HEK293 (cell line): ENCODE data around the gene MMP14.

Experiments used
- ELK4 ChIP-seq: IDR thresholded peaks from 2 replicates; pipeline ENCODE4 v1.6.1; 2011; ENCODE audit warnings: mild to moderate bottlenecking, low read depth, low read length, borderline replicate concordance
- GLI2 ChIP-seq: fragments of 450-650 bp; formaldehyde crosslinking; IDR thresholded peaks from 2 replicates; pipeline ENCODE4; 2017; ENCODE audit warnings: missing biosample characterization, missing genetic modification characterization, low read depth, borderline replicate concordance
- HOXC10 ChIP-seq: sonication (generic); formaldehyde crosslinking; IDR thresholded peaks from 2 replicates; pipeline ENCODE4 v1.8.1; 2023; ENCODE audit warnings: mild to moderate bottlenecking, missing genetic modification reagents
- SCRT2 ChIP-seq: fragments of 450-650 bp; formaldehyde crosslinking; IDR thresholded peaks from 2 replicates; pipeline ENCODE4 v1.5.1; 2016; ENCODE audit warnings: missing biosample characterization, missing genetic modification characterization
- TSHZ1 ChIP-seq: fragments of 450-650 bp; formaldehyde crosslinking; IDR thresholded peaks from 2 replicates; pipeline ENCODE4 v1.5.1; 2016; ENCODE audit warnings: missing biosample characterization, missing genetic modification characterization, borderline replicate concordance
- ZEB2 ChIP-seq: fragments of 450-650 bp; formaldehyde crosslinking; IDR thresholded peaks from 2 replicates; pipeline ENCODE4 v1.5.1; 2016; ENCODE audit warnings: missing biosample characterization, missing genetic modification characterization
- ZIC2 ChIP-seq: fragments of 450-650 bp; formaldehyde crosslinking; IDR thresholded peaks from 2 replicates; pipeline ENCODE4 v1.5.1; 2016; ENCODE audit warnings: missing biosample characterization, missing genetic modification characterization
- ZNF10 ChIP-seq: fragments of 450-650 bp; formaldehyde crosslinking; IDR thresholded peaks from 2 replicates; pipeline ENCODE4 v1.5.1; 2017; ENCODE audit warnings: missing biosample characterization, missing genetic modification characterization
- ZNF112 ChIP-seq: fragments of 450-650 bp; formaldehyde crosslinking; IDR thresholded peaks from 2 replicates; pipeline ENCODE4 v1.5.0; 2017; ENCODE audit warnings: missing biosample characterization, missing genetic modification characterization
- ZNF138 ChIP-seq: fragments of 450-650 bp; formaldehyde crosslinking; IDR thresholded peaks from 2 replicates; pipeline ENCODE4 v1.5.1; 2016; ENCODE audit warnings: missing biosample characterization, missing genetic modification characterization, borderline replicate concordance
- ZNF169 ChIP-seq: fragments of 450-650 bp; formaldehyde crosslinking; IDR thresholded peaks from 2 replicates; pipeline ENCODE4 v1.5.1; 2016; ENCODE audit warnings: missing biosample characterization, missing genetic modification characterization
- ZNF214 ChIP-seq: fragments of 450-650 bp; formaldehyde crosslinking; IDR thresholded peaks from 2 replicates; pipeline ENCODE4 v1.5.1; 2017; ENCODE audit warnings: missing biosample characterization, mild to moderate bottlenecking, missing genetic modification characterization, borderline replicate concordance
- ZNF221 ChIP-seq: fragments of 450-650 bp; formaldehyde crosslinking; IDR thresholded peaks from 2 replicates; pipeline ENCODE4 v1.5.1; 2017; ENCODE audit warnings: missing biosample characterization, missing genetic modification characterization, borderline replicate concordance
- ZNF23 ChIP-seq: fragments of 450-650 bp; formaldehyde crosslinking; IDR thresholded peaks from 2 replicates; pipeline ENCODE4 v1.5.1; 2016; ENCODE audit warnings: missing biosample characterization, missing genetic modification characterization, borderline replicate concordance
- ZNF292 ChIP-seq: fragments of 450-650 bp; formaldehyde crosslinking; IDR thresholded peaks from 2 replicates; pipeline ENCODE4 v1.5.1; 2016; ENCODE audit warnings: low read depth, missing biosample characterization, missing genetic modification characterization, borderline replicate concordance
- ZNF341 ChIP-seq: fragments of 450-650 bp; formaldehyde crosslinking; IDR thresholded peaks from 2 replicates; pipeline ENCODE4; 2016; ENCODE audit warnings: low read depth, missing biosample characterization, missing genetic modification characterization
- ZSCAN23 ChIP-seq: fragments of 450-650 bp; formaldehyde crosslinking; IDR thresholded peaks from 2 replicates; pipeline ENCODE4 v1.5.1; 2016; ENCODE audit warnings: missing biosample characterization, missing genetic modification characterization
- TF ChIP-seq, protein P1 (sequence below): fragments of 450-650 bp; formaldehyde crosslinking; conservative IDR thresholded peaks from 2 replicates; pipeline ENCODE4 v1.5.1; 2016; ENCODE audit warnings: low read depth, missing biosample characterization, missing genetic modification characterization
- TF ChIP-seq, protein P2 (sequence below): fragments of 450-650 bp; formaldehyde crosslinking; IDR thresholded peaks from 2 replicates; pipeline ENCODE4 v1.5.1; 2016; ENCODE audit warnings: missing biosample characterization, missing genetic modification characterization
- TF ChIP-seq, protein P3 (sequence below): fragments of 450-650 bp; formaldehyde crosslinking; IDR thresholded peaks from 2 replicates; pipeline ENCODE4 v1.5.1; 2016; ENCODE audit warnings: missing biosample characterization, missing genetic modification characterization
- TF ChIP-seq, protein P4 (sequence below): fragments of 450-650 bp; formaldehyde crosslinking; IDR thresholded peaks from 2 replicates; pipeline ENCODE4 v1.5.1; 2016; ENCODE audit warnings: missing biosample characterization, missing genetic modification characterization

Gene MMP14

DNA sequence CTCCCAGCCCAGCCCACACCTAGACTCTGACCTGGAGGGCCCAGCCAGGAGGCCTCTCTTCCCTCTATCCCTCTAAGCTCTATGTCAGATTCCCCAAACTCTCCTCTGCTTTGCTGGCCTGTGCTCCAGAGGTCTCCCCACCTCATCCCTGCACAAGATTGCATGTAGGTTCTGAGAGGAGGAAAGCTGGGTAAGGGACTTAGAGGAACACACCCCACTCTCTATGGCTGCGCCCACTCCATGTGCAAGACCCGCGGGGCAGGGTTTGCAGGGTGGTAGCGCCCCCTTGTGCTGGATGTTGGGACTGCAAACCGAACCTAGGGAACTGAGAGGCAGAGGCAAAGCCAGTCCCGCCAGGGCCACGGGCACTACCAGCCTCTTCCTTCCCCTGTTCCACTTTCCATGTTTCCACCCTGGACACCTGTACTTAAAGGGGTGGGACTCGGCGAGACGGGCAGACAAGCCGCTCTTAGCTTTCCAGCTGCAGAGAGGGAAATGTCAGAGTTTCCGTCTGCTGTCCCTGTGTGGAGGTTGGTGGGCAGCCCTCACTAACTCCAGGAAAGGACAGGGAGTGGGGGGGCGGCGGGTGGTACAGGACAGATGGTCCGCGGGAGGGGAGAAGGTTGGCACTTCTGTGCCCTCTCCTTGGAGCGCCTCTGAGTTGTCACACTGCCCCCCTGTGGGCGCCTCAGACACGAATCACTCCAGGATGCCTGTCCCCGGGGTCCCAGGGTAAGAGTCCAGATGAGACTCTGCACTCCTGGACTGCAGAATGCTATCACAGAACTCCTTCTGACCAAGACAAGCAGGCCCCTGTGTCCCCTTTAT, 16.8 kb downstream of the MMP14 start (continued):
- no peak for TF ChIP-seq ELK4
- TF ChIP-seq, protein P1, sequence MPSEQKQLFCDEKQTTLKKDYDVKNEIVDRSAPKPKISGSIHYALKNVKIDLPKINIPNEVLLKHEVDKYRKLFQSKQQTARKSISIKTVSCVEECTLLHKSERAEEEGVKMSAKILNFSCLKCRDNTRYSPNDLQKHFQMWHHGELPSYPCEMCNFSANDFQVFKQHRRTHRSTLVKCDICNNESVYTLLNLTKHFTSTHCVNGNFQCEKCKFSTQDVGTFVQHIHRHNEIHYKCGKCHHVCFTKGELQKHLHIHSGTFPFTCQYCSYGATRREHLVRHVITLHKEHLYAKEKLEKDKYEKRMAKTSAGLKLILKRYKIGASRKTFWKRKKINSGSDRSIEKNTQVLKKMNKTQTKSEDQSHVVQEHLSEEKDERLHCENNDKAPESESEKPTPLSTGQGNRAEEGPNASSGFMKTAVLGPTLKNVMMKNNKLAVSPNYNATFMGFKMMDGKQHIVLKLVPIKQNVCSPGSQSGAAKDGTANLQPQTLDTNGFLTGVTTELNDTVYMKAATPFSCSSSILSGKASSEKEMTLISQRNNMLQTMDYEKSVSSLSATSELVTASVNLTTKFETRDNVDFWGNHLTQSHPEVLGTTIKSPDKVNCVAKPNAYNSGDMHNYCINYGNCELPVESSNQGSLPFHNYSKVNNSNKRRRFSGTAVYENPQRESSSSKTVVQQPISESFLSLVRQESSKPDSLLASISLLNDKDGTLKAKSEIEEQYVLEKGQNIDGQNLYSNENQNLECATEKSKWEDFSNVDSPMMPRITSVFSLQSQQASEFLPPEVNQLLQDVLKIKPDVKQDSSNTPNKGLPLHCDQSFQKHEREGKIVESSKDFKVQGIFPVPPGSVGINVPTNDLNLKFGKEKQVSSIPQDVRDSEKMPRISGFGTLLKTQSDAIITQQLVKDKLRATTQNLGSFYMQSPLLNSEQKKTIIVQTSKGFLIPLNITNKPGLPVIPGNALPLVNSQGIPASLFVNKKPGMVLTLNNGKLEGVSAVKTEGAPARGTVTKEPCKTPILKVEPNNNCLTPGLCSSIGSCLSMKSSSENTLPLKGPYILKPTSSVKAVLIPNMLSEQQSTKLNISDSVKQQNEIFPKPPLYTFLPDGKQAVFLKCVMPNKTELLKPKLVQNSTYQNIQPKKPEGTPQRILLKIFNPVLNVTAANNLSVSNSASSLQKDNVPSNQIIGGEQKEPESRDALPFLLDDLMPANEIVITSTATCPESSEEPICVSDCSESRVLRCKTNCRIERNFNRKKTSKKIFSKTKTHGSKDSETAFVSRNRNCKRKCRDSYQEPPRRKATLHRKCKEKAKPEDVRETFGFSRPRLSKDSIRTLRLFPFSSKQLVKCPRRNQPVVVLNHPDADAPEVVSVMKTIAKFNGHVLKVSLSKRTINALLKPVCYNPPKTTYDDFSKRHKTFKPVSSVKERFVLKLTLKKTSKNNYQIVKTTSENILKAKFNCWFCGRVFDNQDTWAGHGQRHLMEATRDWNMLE (tag by site-specific recombination) = no peak
- no peak for TF ChIP-seq ZNF169
- no peak for TF ChIP-seq ZNF341
- no peak for TF ChIP-seq GLI2 (tag by site-specific recombination)
- TF ChIP-seq ZNF10 (tag by site-specific recombination) = no peak
- no peak for TF ChIP-seq ZNF112 (tag by site-specific recombination)
- TF ChIP-seq, protein P2, sequence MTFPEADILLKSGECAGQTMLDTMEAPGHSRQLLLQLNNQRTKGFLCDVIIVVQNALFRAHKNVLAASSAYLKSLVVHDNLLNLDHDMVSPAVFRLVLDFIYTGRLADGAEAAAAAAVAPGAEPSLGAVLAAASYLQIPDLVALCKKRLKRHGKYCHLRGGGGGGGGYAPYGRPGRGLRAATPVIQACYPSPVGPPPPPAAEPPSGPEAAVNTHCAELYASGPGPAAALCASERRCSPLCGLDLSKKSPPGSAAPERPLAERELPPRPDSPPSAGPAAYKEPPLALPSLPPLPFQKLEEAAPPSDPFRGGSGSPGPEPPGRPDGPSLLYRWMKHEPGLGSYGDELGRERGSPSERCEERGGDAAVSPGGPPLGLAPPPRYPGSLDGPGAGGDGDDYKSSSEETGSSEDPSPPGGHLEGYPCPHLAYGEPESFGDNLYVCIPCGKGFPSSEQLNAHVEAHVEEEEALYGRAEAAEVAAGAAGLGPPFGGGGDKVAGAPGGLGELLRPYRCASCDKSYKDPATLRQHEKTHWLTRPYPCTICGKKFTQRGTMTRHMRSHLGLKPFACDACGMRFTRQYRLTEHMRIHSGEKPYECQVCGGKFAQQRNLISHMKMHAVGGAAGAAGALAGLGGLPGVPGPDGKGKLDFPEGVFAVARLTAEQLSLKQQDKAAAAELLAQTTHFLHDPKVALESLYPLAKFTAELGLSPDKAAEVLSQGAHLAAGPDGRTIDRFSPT = peak; percentile 89
- TF ChIP-seq, protein P3, sequence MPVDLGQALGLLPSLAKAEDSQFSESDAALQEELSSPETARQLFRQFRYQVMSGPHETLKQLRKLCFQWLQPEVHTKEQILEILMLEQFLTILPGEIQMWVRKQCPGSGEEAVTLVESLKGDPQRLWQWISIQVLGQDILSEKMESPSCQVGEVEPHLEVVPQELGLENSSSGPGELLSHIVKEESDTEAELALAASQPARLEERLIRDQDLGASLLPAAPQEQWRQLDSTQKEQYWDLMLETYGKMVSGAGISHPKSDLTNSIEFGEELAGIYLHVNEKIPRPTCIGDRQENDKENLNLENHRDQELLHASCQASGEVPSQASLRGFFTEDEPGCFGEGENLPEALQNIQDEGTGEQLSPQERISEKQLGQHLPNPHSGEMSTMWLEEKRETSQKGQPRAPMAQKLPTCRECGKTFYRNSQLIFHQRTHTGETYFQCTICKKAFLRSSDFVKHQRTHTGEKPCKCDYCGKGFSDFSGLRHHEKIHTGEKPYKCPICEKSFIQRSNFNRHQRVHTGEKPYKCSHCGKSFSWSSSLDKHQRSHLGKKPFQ (tag by site-specific recombination) = 0 out of 2 replicates have a peak, but pooled peaks have one; percentile 20
- TF ChIP-seq, protein P4, sequence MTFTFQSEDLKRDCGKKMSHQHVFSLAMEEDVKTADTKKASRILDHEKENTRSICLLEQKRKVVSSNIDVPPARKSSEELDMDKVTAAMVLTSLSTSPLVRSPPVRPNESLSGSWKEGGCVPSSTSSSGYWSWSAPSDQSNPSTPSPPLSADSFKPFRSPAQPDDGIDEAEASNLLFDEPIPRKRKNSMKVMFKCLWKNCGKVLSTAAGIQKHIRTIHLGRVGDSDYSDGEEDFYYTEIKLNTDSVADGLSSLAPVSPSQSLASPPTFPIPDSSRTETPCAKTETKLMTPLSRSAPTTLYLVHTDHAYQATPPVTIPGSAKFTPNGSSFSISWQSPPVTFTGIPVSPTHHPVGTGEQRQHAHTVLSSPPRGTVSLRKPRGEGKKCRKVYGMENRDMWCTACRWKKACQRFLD (tag by site-specific recombination) = no peak
- TF ChIP-seq ZNF214 (tag by site-specific recombination) = no peak
- TF ChIP-seq ZEB2 (tag by site-specific recombination) = peak; percentile 56
- no peak for TF ChIP-seq ZNF221 (tag by site-specific recombination)
- TF ChIP-seq ZSCAN23 (tag by site-specific recombination) = no peak
- no peak for TF ChIP-seq SCRT2 (tag by site-specific recombination)
- TF ChIP-seq ZNF292 (tag by site-specific recombination) = no peak
- TF ChIP-seq ZNF138 = no peak
- no peak for TF ChIP-seq ZNF23 (tag by site-specific recombination)
- TF ChIP-seq HOXC10 = no peak
- no peak for TF ChIP-seq ZIC2 (tag by site-specific recombination)
- TF ChIP-seq TSHZ1 (tag by site-specific recombination) = no peak
